C4-2B (cell line): Measurements from ENCODE around the gene GPHB5.

Experiments
- ZFX ChIP-seq: fragments of 450-650 bp; IDR thresholded peaks from 2 replicates; pipeline ENCODE4 v1.6.1; 2017
- TF ChIP-seq, protein P1 (sequence below): fragments of 450-650 bp; conservative IDR thresholded peaks from 2 replicates; pipeline ENCODE4 v1.5.1; 2017; ENCODE audit warnings: mild to moderate bottlenecking

DNA sequence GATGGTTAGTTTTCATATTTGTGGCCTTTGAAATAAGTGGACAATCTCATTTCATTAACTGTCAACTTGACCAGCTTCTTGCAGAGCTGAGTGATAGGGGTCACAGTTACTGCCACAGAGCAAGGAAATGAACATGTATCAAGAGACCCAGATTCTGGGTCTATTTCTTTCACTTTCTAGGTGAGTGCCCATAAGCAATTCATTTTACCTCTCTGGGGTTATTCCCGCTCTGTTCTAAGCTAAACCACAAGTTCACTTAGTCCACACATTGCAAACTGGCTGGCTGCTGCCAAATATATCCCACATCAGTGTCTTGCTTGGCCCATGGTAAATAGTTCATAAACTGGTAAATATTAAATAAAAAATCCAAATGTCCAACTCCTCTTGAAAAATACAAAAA, 29.9 kb downstream of the GPHB5 start:
- TF ChIP-seq, protein P1, sequence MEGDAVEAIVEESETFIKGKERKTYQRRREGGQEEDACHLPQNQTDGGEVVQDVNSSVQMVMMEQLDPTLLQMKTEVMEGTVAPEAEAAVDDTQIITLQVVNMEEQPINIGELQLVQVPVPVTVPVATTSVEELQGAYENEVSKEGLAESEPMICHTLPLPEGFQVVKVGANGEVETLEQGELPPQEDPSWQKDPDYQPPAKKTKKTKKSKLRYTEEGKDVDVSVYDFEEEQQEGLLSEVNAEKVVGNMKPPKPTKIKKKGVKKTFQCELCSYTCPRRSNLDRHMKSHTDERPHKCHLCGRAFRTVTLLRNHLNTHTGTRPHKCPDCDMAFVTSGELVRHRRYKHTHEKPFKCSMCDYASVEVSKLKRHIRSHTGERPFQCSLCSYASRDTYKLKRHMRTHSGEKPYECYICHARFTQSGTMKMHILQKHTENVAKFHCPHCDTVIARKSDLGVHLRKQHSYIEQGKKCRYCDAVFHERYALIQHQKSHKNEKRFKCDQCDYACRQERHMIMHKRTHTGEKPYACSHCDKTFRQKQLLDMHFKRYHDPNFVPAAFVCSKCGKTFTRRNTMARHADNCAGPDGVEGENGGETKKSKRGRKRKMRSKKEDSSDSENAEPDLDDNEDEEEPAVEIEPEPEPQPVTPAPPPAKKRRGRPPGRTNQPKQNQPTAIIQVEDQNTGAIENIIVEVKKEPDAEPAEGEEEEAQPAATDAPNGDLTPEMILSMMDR, result no peak
- no peak for TF ChIP-seq ZFX
